Measurements from ENCODE around the gene COMMD1. TPM values are rescaled to one million over a fixed set of nuclear protein-coding genes. Genes with fewer than 3 reads are reported as not detected.
"Not testable (repeated sequence)": the region's sequence is repeated elsewhere in the genome, so short reads cannot be mapped to it uniquely, and the experiment has no call there.

The COMMD1 gene
- total RNA-seq, 2 experiments from 2014 or later = 32.7 to 37.8 TPM

DNA sequence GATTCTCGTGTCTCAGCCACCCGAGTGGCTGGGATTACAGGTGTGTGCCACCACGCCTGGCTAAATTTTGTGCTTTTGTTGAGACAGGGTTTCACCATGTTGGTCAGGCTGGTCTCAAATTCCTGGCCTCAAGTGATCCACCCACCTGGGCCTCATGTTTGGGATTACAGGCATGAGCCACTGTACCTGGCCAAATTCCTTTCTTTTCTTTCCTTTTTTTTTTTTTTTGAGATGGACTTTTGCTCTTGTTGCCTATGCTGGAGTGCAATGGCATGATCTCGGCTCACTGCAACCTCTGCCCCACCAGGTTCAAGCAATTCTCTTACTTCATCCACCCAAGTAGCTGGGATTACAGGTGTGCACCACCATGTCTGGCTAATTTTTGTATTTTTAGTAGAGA lies 9.3 kb downstream of the COMMD1 start:
- CTCF ChIA-PET = interaction anchor here (0.5 kb wide), 1 partner anchor 277 kb away, joined by 3 read pairs; no protein-coding TSS in a partner anchor

GRCh38 chr2:61920548-61920947 lies 15.1 kb downstream of the COMMD1 start:
- POLR2A ChIA-PET = no interaction called here
- CTCF ChIA-PET = interaction anchor here (1.5 kb wide), 1 partner anchor 492 kb away, joined by 5 read pairs; no protein-coding TSS in a partner anchor

More for the DNA sequence above, 9.3 kb downstream of the COMMD1 start:
- POLR2A ChIA-PET = not testable (repeated sequence)

DNA sequence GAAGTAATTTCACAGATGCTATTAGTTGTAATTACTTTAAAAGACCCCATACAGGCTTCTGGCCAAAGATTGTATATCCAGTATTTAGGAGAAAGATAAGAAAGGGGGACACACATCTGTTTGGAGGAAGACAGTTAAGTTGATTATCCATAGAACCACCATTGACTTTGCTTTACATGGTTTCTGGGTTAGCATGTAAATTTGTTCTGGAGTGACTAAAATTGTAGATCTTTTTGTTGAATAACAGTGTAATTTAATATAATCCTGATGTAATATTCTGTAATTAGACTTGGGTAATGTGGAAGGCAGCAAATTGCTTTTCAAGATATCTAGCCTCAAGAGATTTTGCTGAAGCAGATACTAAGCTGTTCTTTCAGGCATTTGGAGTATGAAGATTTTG lies 17.2 kb downstream of the COMMD1 start:
- ChIA-PET CTCF (no interaction called here), POLR2A (no interaction called here)

GRCh38 chr2:61924895-61925663 lies 19.6 kb downstream of the COMMD1 start:
- ChIA-PET CTCF (no interaction called here), POLR2A (no interaction called here)

DNA sequence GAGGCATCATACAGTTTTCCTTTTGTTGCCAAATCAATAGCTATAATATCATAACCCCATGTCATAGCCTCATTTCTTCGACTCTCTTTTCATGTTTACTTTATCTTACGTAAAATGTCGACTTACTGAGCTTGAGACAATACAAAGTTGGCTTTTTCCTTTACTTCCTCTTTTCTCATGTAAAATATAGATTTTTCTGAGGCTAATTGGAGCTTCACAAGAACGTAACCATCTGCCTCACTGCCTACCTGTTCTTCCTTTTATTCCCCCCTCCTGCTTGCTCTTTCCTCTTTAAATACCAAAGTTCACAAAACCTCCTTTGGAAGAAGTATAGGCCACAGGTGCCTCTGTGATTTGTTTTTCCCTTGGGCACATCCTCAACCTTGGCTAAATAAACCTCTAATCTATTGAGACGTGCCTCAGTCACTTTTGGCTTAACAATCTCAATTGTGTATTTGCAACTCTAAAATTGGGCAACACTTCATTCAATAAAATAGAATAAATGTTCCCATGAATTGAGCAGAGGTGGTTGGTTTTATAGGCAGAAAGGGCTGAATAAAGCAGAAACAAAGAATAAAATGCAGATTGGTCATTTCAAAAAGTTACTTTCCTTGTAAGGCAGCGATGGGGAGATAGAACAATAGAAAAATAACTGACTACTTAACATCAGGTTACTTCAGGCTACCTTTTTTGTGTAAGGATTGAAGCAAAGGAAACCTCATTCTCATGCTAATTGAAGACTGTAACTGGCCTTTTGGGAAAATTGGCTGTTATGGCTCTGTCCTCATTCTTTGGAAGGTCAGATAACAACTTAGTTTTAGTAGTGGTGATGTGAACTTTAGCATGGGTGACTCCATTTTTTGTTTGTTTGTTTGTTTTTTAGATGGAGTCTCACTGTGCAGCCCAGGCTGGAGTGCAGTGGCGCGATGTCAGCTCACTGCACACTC lies 21.3 kb downstream of the COMMD1 start:
- CTCF ChIA-PET = no interaction called here
- POLR2A ChIA-PET = interaction anchor here (0.6 kb wide), 1 partner anchor 24 kb away, joined by 3 read pairs; no protein-coding TSS in a partner anchor

DNA sequence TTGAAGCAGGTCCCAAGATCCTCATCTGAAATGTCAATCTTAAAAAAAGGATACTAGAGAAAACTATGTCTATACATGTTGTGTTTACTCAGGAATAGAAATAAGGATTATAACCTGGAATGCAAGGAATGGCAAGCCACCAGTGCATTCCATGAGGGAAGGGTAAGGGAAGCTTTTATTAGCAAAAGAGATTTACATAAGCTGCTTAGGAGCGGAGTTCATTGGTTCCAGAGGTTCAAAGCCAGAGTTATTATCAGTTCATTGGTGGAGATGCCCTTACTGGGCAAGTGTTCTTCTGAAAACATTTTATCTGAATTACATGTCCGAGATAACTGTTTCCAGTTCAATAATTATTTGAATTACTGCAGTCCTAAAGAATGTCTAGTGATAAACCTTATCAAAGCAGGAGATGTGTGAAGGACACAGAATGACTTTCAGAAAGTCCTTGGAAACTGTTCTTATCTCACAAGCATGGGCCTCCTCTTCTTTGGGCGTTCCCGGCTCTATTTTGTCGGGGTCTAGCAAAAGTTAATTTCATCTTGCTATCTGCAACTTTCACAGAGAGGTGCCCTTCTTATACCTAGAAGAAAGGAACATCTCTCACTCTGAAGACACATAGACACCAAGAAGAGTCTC lies 23.5 kb downstream of the COMMD1 start:
- CTCF ChIA-PET = no interaction called here
- POLR2A ChIA-PET = no interaction called here

DNA sequence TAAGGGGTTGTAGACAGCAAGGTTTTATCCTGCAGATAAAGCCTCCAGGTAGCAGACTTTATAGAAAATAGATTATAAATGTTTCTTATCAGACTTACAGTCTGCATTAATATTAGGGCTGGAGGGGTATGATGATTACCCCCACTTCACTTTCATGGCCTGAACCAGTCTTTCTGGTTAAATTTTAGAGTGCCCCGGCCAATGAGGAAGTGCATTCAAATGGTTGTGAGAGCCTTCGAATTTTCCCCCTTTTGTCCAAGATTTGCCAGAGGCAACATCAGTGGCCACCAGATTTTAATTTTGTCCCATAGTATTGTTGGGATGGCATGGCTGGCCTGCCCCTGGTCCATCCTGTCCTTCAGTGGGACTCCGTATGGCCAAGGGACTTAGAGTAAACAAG lies 31.6 kb downstream of the COMMD1 start:
- POLR2A ChIA-PET = no interaction called here
- CTCF ChIA-PET = no interaction called here

- CTCF ChIA-PET = interaction anchor here (0.7 kb wide), 2 partner anchors 85 to 522 kb away, joined by 3 read pairs; no protein-coding TSS in a partner anchor
These were observed 32.4 kb downstream of the COMMD1 start for GRCh38 chr2:61937886-61938285.

DNA sequence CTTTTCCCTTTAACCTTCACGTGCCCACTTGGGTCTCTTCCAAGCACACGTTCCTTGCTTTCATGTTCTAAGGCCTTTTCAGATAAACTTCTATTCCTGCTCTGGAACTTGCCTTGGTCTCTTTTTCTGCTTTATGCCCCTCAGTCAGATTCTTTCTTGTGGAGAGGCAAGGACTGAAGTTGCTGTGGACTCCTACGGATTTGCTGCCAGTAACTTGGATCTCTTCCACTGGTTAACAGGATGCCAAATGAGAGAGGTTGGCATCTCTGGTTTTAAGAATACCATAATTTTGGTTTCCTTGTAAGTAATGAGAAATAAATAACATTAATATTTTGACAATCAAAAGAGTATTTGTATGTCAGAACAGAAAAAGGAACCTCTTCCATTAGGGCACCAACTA lies 33.0 kb downstream of the COMMD1 start:
- ChIA-PET CTCF (interaction anchor here (0.7 kb wide), 1 partner anchor 84 kb away, joined by 3 read pairs; no protein-coding TSS in a partner anchor), POLR2A (no interaction called here)

More at GRCh38 chr2:61937886-61938285, 32.4 kb downstream of the COMMD1 start:
- POLR2A ChIA-PET = no interaction called here

GRCh38 chr2:61943251-61943650 lies 37.8 kb downstream of the COMMD1 start:
- POLR2A ChIA-PET = no interaction called here
- CTCF ChIA-PET = no interaction called here

DNA sequence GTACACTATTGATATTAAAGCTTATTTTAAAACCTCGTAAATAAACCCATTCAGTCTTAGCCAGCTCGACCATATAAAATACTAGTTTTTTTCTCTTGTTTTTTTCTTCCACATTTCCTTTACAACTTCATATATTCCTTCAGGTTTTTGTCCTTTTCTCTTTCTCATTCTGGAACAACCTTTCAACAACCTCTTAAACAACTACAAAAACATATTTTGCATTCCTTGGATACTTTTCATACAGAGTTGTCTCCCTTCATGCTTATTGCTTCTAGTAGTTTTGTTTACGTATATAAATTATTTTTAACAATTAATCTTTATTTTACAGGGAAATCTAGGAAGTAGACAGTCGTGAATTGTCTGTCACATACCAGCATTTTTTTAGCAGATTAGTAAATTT lies 41.2 kb downstream of the COMMD1 start:
- CTCF ChIA-PET = no interaction called here
- POLR2A ChIA-PET = no interaction called here

GRCh38 chr2:61948661-61949457 lies 43.4 kb downstream of the COMMD1 start:
- ChIA-PET POLR2A (no interaction called here), CTCF (no interaction called here)

DNA sequence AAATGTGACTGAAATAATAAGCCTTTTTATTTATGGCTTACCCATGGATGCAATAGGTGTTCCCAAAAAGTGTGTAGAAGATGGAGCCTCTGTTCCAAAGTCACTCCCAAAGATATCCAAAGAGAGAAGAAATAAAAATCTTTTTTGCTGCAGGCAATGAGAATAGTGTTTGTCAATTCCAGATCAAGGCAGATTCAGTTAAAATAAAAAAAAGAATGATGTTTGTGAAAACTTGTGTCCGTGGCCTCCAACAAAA lies 43.9 kb downstream of the COMMD1 start:
- ChIA-PET CTCF (no interaction called here), POLR2A (no interaction called here)

DNA sequence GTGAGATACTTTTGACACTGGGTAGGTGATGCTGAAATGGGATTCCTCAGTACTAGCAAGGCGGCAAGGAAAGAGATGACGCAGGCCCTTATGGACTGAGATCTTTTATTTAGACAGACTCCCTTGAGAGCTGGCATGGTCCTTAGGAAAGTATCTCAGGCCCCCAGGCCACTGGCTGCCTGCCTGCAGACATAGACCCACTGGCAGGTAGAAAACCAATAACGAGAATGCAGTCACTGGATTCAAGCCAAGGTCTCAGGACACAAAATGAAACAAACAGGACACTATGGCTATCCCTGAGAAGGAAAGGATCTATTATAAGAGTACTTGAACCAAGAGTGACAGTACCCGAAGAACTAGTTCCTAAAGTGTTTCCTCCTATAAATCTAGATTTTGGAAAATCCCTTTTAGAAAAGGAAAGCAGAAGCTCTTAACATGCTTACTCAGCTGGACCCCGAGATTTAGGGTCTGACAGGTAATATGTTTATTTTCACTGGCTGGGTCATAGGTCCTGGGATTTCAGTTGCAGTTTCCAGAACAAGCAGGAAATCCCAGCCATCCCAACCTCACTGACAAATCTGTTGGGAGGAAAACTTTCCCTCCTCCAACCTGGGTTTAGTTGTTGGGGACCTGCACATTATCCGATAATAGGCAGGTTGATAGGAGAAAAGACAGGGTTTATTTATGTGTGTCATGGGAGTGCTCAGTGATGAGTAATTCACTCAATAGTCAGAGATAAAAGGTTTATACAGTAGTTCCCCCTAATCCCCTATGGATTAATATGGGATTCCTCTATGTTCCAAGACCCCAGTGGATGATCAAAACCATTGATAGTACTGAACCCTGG lies 44.5 kb downstream of the COMMD1 start:
- ChIA-PET POLR2A (no interaction called here), CTCF (no interaction called here)

GRCh38 chr2:61950571-61951315 lies 45.3 kb downstream of the COMMD1 start:
- POLR2A ChIA-PET = no interaction called here
- CTCF ChIA-PET = no interaction called here

- ChIA-PET CTCF (no interaction called here), POLR2A (no interaction called here)
These were observed 46.4 kb downstream of the COMMD1 start for GRCh38 chr2:61951881-61952280.

DNA sequence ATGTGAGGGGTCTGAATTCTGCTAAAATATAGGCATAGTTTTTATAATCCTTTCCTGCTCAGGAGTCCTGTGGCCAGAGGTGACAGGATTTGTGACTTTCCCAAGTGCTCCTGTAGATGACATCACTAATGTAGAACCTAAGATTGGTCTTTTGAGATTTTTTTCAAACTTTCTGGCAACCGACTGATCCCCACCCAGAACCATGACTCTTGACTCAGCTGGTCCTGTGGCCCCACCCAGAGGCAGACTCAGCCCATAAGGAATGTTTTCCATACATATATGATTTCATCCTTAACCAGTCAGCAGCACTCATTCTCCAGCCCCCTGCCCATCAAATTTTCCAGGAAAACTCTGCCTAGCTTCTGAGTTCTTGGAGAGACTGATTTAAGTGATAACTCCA lies 46.8 kb downstream of the COMMD1 start:
- ChIA-PET POLR2A (no interaction called here), CTCF (no interaction called here)

- POLR2A ChIA-PET, CTCF ChIA-PET: not testable (repeated sequence)
These were observed 49.4 kb downstream of the COMMD1 start for GRCh38 chr2:61954856-61955255.

Measured in activated CD8-positive, alpha-beta memory T cell treated with anti-CD3 and anti-CD28 coated beads for 36 hours (primary cell).